Cortex of kidney (tissue), 1 donor: ENCODE data around the gene ADAMTSL5.
"Not testable (repeated sequence)": the region's sequence is repeated elsewhere in the genome, so short reads cannot be mapped to it uniquely, and the experiment has no call there.

Experiments
- DNase-seq: peaks from one replicate; lab custom pipeline; 2025; lab: John Stamatoyannopoulos, UW

The ADAMTSL5 gene

GRCh38 chr19:1478934-1479707, 33.7 kb downstream of the ADAMTSL5 start, which contains the start of gene C19orf25:
Gene C19orf25, minus strand, starts transcription at chr19:1479215. Its CDS starts 312 bp downstream, at chr19:1478903.
- DNase-seq, result no peak

DNA sequence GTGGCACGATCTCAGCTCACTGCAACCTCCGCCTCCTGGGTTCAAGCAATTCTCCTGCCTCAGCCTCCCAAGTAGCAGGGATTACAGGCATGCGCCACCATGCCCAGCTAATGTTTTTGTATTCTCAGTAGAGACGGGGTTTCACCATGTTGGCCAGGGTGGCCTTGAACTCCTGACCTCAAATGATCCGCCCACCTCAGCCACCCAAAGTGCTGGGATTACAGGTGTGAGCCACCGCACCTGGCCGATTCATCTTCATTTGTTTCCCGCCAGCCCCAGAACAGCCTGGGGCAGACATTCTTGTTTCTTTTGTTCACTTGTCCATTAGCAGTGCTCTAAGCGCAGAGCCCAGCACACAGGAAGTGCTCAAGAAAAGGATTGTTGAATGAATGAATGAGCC, 35.8 kb downstream of the ADAMTSL5 start:
- DNase-seq, result not testable (repeated sequence)

DNA sequence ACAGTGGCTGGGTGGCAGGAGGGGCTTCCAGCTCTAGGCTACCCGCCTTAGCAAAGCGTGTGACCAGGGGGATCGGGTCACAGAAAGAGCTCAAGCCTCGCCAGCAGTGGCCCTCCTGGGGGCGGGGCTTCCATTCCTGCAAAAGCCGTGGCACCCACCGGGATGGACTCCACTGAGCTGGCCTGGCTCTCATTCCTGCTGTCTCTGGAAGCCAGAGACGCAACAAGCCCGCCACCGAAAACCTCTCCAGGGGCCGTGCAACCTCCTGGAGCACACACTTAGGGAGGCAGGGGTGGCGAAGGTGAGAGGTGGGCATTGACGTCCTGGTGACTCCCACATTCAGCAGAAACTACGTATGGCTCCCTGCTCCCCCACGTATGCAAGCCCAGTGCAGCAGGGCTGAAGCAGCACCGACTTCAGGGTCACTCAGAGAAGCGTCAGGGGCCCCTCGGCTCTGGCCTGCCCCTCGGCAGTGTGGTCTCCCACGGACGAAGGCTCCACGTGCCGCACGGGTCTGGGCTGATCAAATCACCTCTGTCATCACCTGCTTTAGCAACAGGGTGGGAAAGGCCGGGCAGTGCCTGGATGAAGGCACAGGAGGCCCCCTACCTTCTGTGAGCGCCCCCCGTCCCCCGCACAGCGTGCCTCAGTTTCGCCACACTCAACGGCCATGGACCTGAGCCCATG, 36.9 kb downstream of the ADAMTSL5 start:
- no peak for DNase-seq

GRCh38 chr19:1474765-1475351, 38.0 kb downstream of the ADAMTSL5 start:
- no peak for DNase-seq

GRCh38 chr19:1474011-1474764, 38.6 kb downstream of the ADAMTSL5 start:
- DNase-seq, result no peak

- no peak for DNase-seq
These were observed 39.6 kb downstream of the ADAMTSL5 start for GRCh38 chr19:1473085-1473851.

DNA sequence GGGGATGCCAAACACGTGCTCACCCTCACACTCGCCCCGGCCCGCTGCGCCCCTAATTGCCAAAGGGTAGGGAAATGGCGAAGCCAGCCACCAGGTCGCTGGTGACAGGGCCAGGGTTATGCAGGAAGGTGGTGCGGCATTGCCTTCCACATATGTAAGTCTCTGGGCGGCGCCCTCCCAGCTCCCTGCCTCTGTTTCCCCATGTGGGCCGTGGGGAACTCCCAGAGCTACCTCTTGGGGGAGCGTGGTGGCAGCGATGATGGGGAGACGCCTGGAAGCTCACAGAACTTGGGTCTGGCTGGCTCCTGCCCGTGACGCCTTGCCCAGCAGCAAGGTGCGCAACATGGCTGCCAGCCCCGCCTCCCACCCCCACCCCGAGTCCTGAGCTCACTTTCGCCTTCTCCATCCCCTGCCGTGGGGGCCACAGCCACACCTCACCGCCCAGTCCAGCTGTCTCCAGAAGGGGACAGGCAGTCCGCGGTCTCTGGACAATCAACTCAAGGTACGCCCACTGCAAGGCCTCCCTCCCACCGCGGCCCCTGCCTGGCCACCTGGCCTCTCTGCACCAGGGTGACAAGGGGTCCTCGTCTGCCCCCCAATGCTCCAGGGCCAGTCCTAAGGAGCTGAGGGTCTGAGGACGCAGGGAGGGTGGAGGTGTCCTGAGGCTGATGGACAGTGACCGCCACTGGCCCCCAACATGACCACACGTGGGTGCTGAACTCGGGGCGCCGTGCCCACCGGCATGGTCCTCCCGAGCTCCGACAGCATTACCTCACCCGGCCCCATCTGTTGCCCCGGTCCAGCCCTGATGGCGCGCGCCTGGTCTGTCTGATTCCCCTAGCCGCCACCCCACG, 40.4 kb downstream of the ADAMTSL5 start:
- DNase-seq, result no peak

GRCh38 chr19:1471515-1472160, 41.2 kb downstream of the ADAMTSL5 start:
- DNase-seq, result no peak

- DNase-seq, result no peak
These were observed 41.8 kb downstream of the ADAMTSL5 start for GRCh38 chr19:1471010-1471514.

- DNase-seq, result no peak
These were observed 42.4 kb downstream of the ADAMTSL5 start for GRCh38 chr19:1470305-1471009.

DNA sequence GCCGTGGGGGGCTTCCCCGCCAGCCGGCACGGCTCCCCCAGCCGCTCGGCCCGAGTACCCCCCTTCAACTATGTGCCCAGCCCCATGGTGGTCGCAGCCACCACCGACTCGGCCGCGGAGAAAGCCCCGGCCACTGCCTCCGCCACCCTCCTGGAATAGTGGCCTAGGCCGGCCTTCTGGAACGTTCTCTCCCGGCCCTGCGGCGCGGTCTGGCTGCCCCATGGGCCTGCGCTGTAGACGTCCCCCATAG, 42.8 kb downstream of the ADAMTSL5 start:
- no peak for DNase-seq

DNA sequence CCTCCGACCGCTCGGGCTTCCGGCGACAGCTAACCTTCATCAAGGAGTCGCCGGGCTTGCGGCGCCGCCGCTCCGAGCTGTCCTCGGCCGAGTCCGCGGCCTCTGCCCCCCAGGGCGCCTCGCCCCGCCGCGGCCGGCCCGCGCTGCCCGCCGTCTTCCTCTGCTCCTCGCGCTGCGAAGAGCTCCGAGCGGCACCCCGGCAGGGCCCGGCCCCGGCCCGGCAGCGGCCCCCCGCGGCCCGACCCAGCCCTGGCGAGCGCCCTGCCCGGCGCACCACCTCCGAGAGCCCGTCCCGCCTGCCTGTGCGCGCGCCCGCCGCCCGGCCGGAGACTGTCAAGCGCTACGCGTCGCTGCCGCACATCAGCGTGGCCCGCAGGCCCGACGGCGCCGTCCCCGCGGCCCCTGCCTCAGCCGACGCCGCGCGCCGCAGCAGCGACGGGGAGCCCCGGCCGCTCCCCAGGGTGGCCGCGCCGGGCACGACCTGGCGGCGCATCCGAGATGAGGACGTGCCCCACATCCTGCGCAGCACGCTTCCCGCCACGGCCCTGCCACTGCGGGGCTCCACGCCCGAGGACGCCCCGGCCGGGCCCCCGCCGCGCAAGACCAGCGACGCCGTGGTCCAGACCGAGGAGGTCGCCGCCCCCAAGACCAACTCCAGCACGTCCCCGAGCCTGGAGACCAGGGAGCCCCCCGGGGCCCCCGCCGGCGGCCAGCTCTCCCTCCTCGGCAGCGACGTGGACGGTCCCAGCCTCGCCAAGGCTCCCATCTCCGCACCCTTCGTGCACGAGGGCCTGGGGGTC, 43.4 kb downstream of the ADAMTSL5 start:
- DNase-seq, result no peak

DNA sequence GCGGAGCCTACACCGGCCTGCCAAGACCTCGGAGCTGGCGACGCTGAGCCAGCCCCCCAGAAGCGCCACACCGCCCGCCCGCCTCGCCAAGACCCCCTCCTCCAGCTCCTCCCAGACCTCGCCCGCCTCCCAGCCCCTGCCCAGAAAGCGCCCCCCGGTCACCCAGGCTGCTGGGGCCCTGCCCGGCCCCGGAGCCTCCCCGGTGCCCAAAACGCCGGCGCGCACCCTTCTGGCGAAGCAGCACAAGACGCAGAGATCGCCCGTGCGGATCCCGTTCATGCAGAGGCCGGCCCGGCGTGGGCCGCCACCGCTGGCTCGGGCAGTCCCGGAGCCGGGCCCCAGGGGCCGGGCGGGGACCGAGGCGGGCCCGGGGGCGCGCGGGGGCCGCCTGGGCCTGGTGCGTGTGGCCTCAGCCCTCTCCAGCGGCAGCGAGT, 44.0 kb downstream of the ADAMTSL5 start:
- no peak for DNase-seq

- DNase-seq, result no peak
These were observed 44.5 kb downstream of the ADAMTSL5 start for GRCh38 chr19:1468274-1468820.

GRCh38 chr19:1467490-1468273, 45.1 kb downstream of the ADAMTSL5 start:
- DNase-seq, result no peak

DNA sequence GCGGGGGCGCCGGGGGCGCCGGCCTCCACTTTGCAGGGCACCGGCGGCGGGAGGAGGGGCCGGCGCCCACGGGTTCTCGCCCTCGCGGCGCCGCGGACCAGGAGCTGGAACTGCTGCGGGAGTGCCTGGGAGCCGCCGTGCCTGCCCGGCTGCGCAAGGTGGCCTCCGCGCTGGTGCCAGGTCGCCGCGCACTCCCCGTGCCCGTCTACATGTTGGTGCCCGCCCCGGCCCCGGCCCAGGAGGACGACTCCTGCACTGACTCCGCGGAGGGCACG, 45.7 kb downstream of the ADAMTSL5 start:
- DNase-seq, result no peak

DNA sequence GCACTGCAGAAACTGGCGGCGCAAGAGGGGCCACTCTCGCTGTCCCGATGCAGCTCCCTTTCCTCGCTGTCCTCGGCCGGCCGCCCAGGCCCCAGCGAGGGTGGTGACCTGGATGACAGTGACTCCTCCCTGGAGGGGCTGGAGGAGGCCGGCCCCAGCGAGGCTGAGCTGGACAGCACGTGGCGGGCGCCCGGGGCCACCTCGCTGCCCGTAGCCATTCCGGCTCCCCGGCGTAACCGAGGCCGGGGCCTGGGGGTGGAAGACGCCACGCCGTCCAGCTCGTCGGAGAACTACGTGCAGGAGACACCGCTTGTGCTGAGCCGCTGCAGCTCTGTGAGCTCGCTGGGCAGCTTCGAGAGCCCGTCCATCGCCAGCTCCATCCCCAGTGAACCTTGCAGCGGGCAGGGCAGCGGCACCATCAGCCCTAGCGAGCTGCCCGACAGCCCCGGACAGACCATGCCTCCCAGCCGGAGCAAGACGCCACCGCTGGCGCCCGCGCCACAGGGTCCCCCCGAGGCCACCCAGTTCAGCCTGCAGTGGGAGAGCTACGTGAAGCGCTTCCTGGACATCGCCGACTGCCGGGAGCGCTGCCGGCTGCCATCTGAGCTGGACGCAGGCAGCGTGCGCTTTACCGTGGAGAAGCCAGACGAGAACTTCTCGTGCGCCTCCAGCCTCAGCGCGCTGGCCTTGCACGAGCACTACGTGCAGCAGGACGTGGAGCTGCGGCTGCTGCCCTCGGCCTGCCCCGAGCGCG, 46.2 kb downstream of the ADAMTSL5 start:
- no peak for DNase-seq
